H9 (cell line): ENCODE data around the gene MAD1L1. TPM values are rescaled to one million over a fixed set of nuclear protein-coding genes. Genes with fewer than 3 reads are reported as not detected.

ENCODE experiments used
- DNase-seq: peaks from one replicate; pipeline ENCODE4 v3.0.0-alpha.2; 2017
- H2AFZ ChIP-seq: one replicate; pipeline ENCODE4 v1.6.1; 2013; ENCODE audit warnings: mild to moderate bottlenecking, low read length, control low read depth, moderate library complexity
- H2AK5ac ChIP-seq: 2 replicates; pipeline ENCODE4 v1.6.1; 2013; ENCODE audit warnings: low read length, control low read depth, mixed read lengths; ENCODE audit not compliant: insufficient read length
- H2BK120ac ChIP-seq: one replicate; pipeline ENCODE4 v1.6.1; 2013; ENCODE audit warnings: low read depth, mild to moderate bottlenecking, low read length, control low read depth, inconsistent platforms; ENCODE audit not compliant: poor library complexity, severe bottlenecking
- H2BK12ac ChIP-seq: 2 replicates; pipeline ENCODE4 v1.6.1; 2013; ENCODE audit warnings: low read length, control low read depth, mixed read lengths, low read depth; ENCODE audit not compliant: insufficient read length
- H2BK15ac ChIP-seq: 2 replicates; pipeline ENCODE4 v1.6.1; 2013; ENCODE audit warnings: low read depth, low read length, control low read depth
- H2BK20ac ChIP-seq: one replicate; pipeline ENCODE4 v1.6.1; 2013; ENCODE audit warnings: low read depth, mild to moderate bottlenecking, low read length, control low read depth, inconsistent platforms; ENCODE audit not compliant: poor library complexity, severe bottlenecking
- H2BK5ac ChIP-seq: 2 replicates; pipeline ENCODE4 v1.6.1; 2013; ENCODE audit warnings: low read length, control low read depth, mixed read lengths; ENCODE audit not compliant: insufficient read length
- H3K14ac ChIP-seq: 2 replicates; pipeline ENCODE4 v1.6.1; 2013; ENCODE audit warnings: low read length, control low read depth; ENCODE audit not compliant: insufficient read depth
- H3K18ac ChIP-seq: 2 replicates; pipeline ENCODE4 v1.6.1; 2013; ENCODE audit warnings: low read depth, mild to moderate bottlenecking, mixed read lengths, low read length, control low read depth; ENCODE audit not compliant: insufficient read length
- H3K23ac ChIP-seq: 2 replicates; pipeline ENCODE4 v1.6.1; 2013; ENCODE audit warnings: low read length, control low read depth, mixed read lengths, low read depth; ENCODE audit not compliant: insufficient read length
- H3K23me2 ChIP-seq: 2 replicates; pipeline ENCODE4 v1.6.1; 2013; ENCODE audit warnings: low read depth, mild to moderate bottlenecking, mixed read lengths, low read length, control low read depth; ENCODE audit not compliant: insufficient read length, poor library complexity, severe bottlenecking
- H3K27ac ChIP-seq: 2 replicates; pipeline ENCODE4 v1.5.1; 2013; ENCODE audit warnings: low read length, control low read depth, mixed read lengths, low read depth; ENCODE audit not compliant: insufficient read length
- H3K27me3 ChIP-seq: 2 replicates; pipeline ENCODE4 v1.6.1; 2013; ENCODE audit warnings: low read length, control low read depth, inconsistent platforms; ENCODE audit not compliant: insufficient read depth
- H3K4ac ChIP-seq: 2 replicates; pipeline ENCODE4 v1.6.1; 2013; ENCODE audit warnings: low read depth, mild to moderate bottlenecking, control low read depth, inconsistent platforms, low read length, moderate library complexity
- H3K4me1 ChIP-seq: 2 replicates; pipeline ENCODE4 v1.6.1; 2013; ENCODE audit warnings: low read length, control low read depth, inconsistent platforms; ENCODE audit not compliant: insufficient read depth
- H3K4me2 ChIP-seq: 2 replicates; pipeline ENCODE4 v1.6.1; 2013; ENCODE audit warnings: low read length, control low read depth, mixed read lengths; ENCODE audit not compliant: insufficient read length, insufficient read depth
- H3K56ac ChIP-seq: 2 replicates; pipeline ENCODE4 v1.6.1; 2013; ENCODE audit warnings: low read depth, mild to moderate bottlenecking, mixed read lengths, low read length, control low read depth; ENCODE audit not compliant: insufficient read length
- H3K79me1 ChIP-seq: 2 replicates; pipeline ENCODE4 v1.6.1; 2013; ENCODE audit warnings: low read depth, mild to moderate bottlenecking, moderate library complexity, low read length, control low read depth, inconsistent platforms; ENCODE audit not compliant: insufficient read depth, poor library complexity, severe bottlenecking
- H3K79me2 ChIP-seq: 2 replicates; pipeline ENCODE4 v1.6.1; 2013; ENCODE audit warnings: low read length, control low read depth, inconsistent platforms; ENCODE audit not compliant: insufficient read depth
- H3K9ac ChIP-seq: 2 replicates; pipeline ENCODE4 v1.6.1; 2013; ENCODE audit warnings: low read length, control low read depth, mixed read lengths; ENCODE audit not compliant: insufficient read length; ENCODE audit errors: extremely low read depth
- H3K9me3 ChIP-seq: one replicate; pipeline ENCODE4 v1.6.1; 2013; ENCODE audit warnings: low read depth, low read length, inconsistent platforms; ENCODE audit not compliant: control insufficient read depth
- H3T11ph ChIP-seq: one replicate; pipeline ENCODE4 v1.6.1; 2013; ENCODE audit warnings: mild to moderate bottlenecking, low read length, control low read depth, inconsistent platforms
- H4K20me1 ChIP-seq: one replicate; pipeline ENCODE4 v1.6.1; 2013; ENCODE audit not compliant: control insufficient read depth, insufficient read length, insufficient read depth
- H4K5ac ChIP-seq: 2 replicates; pipeline ENCODE4 v1.6.1; 2013; ENCODE audit warnings: low read depth, mild to moderate bottlenecking, mixed read lengths, low read length, control low read depth; ENCODE audit not compliant: insufficient read length
- H4K8ac ChIP-seq: replicated peaks from 2 replicates; pipeline ENCODE4 v1.6.1; 2013; ENCODE audit warnings: low read length, control low read depth, mixed read lengths, low read depth; ENCODE audit not compliant: insufficient read length
- H4K91ac ChIP-seq: 2 replicates; pipeline ENCODE4 v1.6.1; 2013; ENCODE audit warnings: low read depth, mild to moderate bottlenecking, moderate library complexity, mixed read lengths, low read length, control low read depth; ENCODE audit not compliant: insufficient read length
- H3K27ac Mint-ChIP-seq, 3 experiments: 2 replicates in 2 of 3; 3 replicates in 1 of 3; pipeline ENCODE4 v1.8.0; 2020 to 2021; ENCODE audit warnings: mixed read lengths in 3 of 3, mild to moderate bottlenecking in 1 of 3, moderate library complexity in 1 of 3
- H3K27me3 Mint-ChIP-seq: 2 replicates; pipeline ENCODE4 v1.8.0; 2021; ENCODE audit warnings: low read depth, mild to moderate bottlenecking, moderate library complexity, mixed read lengths
- H3K36me3 Mint-ChIP-seq, 3 experiments: 2 replicates in 2 of 3; 3 replicates in 1 of 3; pipeline ENCODE4 v1.8.0; 2020 to 2021; ENCODE audit warnings: low read depth in 3 of 3, mixed read lengths in 3 of 3; ENCODE audit not compliant: insufficient read depth in 1 of 3
- H3K4me1 Mint-ChIP-seq, 2 experiments: 2 replicates each; pipeline ENCODE4 v1.8.0; 2020; ENCODE audit warnings: mixed read lengths in 2 of 2
- H3K4me3 Mint-ChIP-seq, 2 experiments: 2 replicates in 1 of 2; 3 replicates in 1 of 2; pipeline ENCODE4 v1.8.0; 2020 to 2021; ENCODE audit warnings: mild to moderate bottlenecking in 2 of 2, mixed read lengths in 2 of 2, moderate library complexity in 1 of 2
- H3K9me3 Mint-ChIP-seq, 2 experiments: 2 replicates in 1 of 2; 3 replicates in 1 of 2; pipeline ENCODE4 v1.8.0; 2020; ENCODE audit warnings: mild to moderate bottlenecking in 2 of 2, mixed read lengths in 2 of 2, moderate library complexity in 1 of 2
- WGBS: extraction: QIAGEN DNeasy Blood & Tissue Kit; methylation state at CpG from one replicate; pipeline ENCODE4 v1.1.7; 2013; ENCODE audit warnings: missing lambda C conversion rate, low lambda C conversion rate, mixed read lengths; ENCODE audit not compliant: insufficient read length; ENCODE audit errors: extremely low coverage; 5-methylcytosine and 5-hydroxymethylcytosine counted together
- total RNA-seq: library from RNA; stranded (reverse); gene quantifications from 2 replicates; pipeline ENCODE4 v1.2.1, GENCODE V29; 2021
- TF ChIP-seq, protein P1 (sequence below): fragments of 200-600 bp; sonication (generic); conservative IDR thresholded peaks from 3 replicates; pipeline ENCODE4 v1.8.0; 2021; ENCODE audit warnings: antibody characterized with exemption, mild to moderate bottlenecking

The MAD1L1 gene
- total RNA-seq, 1 experiment from 2014 or later: 39.0 TPM

DNA sequence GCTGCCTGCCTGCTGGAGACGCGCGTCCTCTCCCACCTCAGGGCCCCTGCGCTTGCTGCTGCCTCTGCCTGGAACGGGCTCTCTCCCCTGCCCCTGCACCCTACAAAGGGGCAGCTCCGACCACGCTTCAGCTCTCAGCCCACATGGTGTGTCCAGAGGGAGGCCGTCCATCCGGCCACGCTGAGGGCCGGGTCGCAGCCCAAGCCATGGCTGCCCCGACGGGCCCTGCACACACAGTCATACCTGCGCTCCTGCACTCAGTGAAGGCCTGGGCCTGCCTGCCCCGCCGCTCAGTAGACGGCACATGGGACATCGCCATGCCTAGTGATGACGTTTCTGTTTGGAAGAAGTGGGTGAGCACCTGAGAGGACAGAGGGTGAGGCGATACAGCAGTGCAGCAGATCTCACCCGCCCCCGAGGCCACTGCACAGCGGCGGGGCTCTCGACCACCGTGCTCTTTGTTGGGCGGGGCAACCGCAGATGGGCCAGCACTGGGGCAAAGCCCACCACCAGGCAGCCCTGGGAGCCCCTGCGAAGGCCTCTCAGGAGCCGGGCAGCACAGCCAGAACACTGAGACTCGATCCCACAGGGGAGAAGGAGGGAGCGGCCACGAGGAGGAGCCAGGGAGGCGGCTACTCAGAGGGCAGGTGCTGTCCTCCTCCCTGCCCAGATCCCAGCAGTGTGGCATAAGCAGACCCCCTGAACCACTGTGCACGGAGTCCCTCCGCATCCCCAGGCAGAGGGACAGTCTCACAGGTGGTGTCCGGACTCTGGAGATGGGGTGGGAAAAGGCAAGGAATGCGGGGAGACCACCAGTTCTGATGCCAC lies 129.5 kb downstream of the MAD1L1 start:
- Histone ChIP-seq H3K9me3 (no peaks in the 10 kb centered on the region), H3K27ac (no peak overlapping the region), H3K23ac (no peak overlapping the region), H3K4me2 (no peak overlapping the region), H3K18ac (peak overlapping the region; percentile 40), H3K79me1 (no peaks in the 10 kb centered on the region), H4K8ac (no peak overlapping the region), H2BK15ac (no peak overlapping the region), H2AFZ (no peak overlapping the region), H3T11ph (no peak overlapping the region), H2BK5ac (no peak overlapping the region), H3K4me1 (no peaks in the 10 kb centered on the region), H4K91ac (no peak overlapping the region), H3K56ac (no peak overlapping the region), H3K4ac (no peak overlapping the region), H2BK120ac (no peak overlapping the region), H3K27me3 (no peaks in the 10 kb centered on the region), H3K79me2 (no peaks in the 10 kb centered on the region; the same call in 1 of the 2 replicates), H3K23me2 (no peaks in the 10 kb centered on the region), H4K20me1 (peaks cover 2% of the 10 kb centered on the region), H2BK20ac (no peak overlapping the region), H2AK5ac (peak overlapping the region; percentile 33), H4K5ac (peak overlapping the region; percentile 8), H3K14ac (peak overlapping the region; percentile 43), H2BK12ac (no peak overlapping the region), H3K9ac (no peak overlapping the region)
- TF ChIP-seq, protein P1, sequence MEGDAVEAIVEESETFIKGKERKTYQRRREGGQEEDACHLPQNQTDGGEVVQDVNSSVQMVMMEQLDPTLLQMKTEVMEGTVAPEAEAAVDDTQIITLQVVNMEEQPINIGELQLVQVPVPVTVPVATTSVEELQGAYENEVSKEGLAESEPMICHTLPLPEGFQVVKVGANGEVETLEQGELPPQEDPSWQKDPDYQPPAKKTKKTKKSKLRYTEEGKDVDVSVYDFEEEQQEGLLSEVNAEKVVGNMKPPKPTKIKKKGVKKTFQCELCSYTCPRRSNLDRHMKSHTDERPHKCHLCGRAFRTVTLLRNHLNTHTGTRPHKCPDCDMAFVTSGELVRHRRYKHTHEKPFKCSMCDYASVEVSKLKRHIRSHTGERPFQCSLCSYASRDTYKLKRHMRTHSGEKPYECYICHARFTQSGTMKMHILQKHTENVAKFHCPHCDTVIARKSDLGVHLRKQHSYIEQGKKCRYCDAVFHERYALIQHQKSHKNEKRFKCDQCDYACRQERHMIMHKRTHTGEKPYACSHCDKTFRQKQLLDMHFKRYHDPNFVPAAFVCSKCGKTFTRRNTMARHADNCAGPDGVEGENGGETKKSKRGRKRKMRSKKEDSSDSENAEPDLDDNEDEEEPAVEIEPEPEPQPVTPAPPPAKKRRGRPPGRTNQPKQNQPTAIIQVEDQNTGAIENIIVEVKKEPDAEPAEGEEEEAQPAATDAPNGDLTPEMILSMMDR: no peak
- H3K9me3 Mint-ChIP-seq: no peaks in the 10 kb centered on the region; a peak in 1 of 5 replicates
- H3K27ac Mint-ChIP-seq: peak overlapping the region in 1 of 3 experiments; percentile 85; a peak in 3 of 7 replicates
- H3K36me3 Mint-ChIP-seq: peaks cover 7 to 8% (median 8%) of the 10 kb centered on the region in 3 experiments; a peak in 5 of 7 replicates
- peaks cover 28 to 45% of the 10 kb centered on the region in 2 experiments for H3K4me1 Mint-ChIP-seq
- no peak overlapping the region; a peak in 1 of 5 replicates for H3K4me3 Mint-ChIP-seq
- H3K27me3 Mint-ChIP-seq: no peaks in the 10 kb centered on the region; the same call in 1 of the 2 replicates
- WGBS: no CpG with 5 or more reads among the region's 39 CpGs
- DNase-seq: no peak
